Suprapubic skin (tissue), 4 donors: Measurements from ENCODE around the gene LHPP. TPM values are rescaled to one million over a fixed set of nuclear protein-coding genes. Genes with fewer than 3 reads are reported as not detected.

Source experiments
- DNase-seq, 2 donors: peaks; one replicate each; pipeline ENCODE4 v3.0.0-alpha.2; 2019; ENCODE audit warnings: low spot score in 2 of 2
- H3K27ac ChIP-seq: fragments of 200-600 bp; sonication (generic); one replicate; pipeline ENCODE4 v1.5.1; 2019
- H3K27me3 ChIP-seq: fragments of 200-600 bp; sonication (generic); one replicate; pipeline ENCODE4 v1.5.1; 2019
- H3K36me3 ChIP-seq: fragments of 200-600 bp; sonication (generic); one replicate; pipeline ENCODE4 v1.5.1; 2019
- H3K4me1 ChIP-seq: fragments of 200-600 bp; sonication (generic); one replicate; pipeline ENCODE4 v1.5.1; 2019
- H3K4me3 ChIP-seq: fragments of 200-600 bp; sonication (generic); one replicate; pipeline ENCODE4 v1.5.1; 2019; ENCODE audit warnings: mild to moderate bottlenecking
- H3K9me3 ChIP-seq: fragments of 200-600 bp; sonication (generic); one replicate; pipeline ENCODE4 v1.5.1; 2019
- EP300 ChIP-seq: sonication (generic); formaldehyde crosslinking; IDR thresholded peaks from one replicate; pipeline ENCODE4 v1.6.1; 2017; ENCODE audit warnings: antibody characterized with exemption
- POLR2A ChIP-seq, 2 donors: fragments of 450-650 bp; IDR thresholded peaks; one replicate each; pipeline ENCODE4 v1.6.1; 2017; ENCODE audit warnings: antibody characterized with exemption in 2 of 2, mild to moderate bottlenecking in 2 of 2, moderate library complexity in 2 of 2
- POLR2AphosphoS5 ChIP-seq, 3 donors: sonication (generic); formaldehyde crosslinking; IDR thresholded peaks; one replicate each; pipeline ENCODE4 v1.6.1; 2017; ENCODE audit warnings: antibody characterized with exemption in 3 of 3
- WGBS: methylation state at CpG from one replicate; pipeline ENCODE4 v1.1.5; 2018; 5-methylcytosine and 5-hydroxymethylcytosine counted together
- total RNA-seq, 4 donors: library from RNA; depleted of rRNA; stranded (reverse); fragments of >200 nt; gene quantifications; one replicate each; pipeline ENCODE4 v1.1.0, GENCODE V29; 2016
- TF ChIP-seq, protein P1 (sequence below), 2 donors: fragments of 200-600 bp in 1 of 2; fragments of 450-650 bp in 1 of 2; sonication (generic) in 1 of 2; IDR thresholded peaks; one replicate each; pipeline ENCODE4 v1.5.1; 2016 to 2019; ENCODE audit warnings: antibody characterized with exemption in 2 of 2, mild to moderate bottlenecking in 1 of 2, moderate library complexity in 1 of 2

Gene LHPP
- total RNA-seq, 4 donors from 2014 or later = 14.4 to 22.6 (median 15.3) TPM

DNA sequence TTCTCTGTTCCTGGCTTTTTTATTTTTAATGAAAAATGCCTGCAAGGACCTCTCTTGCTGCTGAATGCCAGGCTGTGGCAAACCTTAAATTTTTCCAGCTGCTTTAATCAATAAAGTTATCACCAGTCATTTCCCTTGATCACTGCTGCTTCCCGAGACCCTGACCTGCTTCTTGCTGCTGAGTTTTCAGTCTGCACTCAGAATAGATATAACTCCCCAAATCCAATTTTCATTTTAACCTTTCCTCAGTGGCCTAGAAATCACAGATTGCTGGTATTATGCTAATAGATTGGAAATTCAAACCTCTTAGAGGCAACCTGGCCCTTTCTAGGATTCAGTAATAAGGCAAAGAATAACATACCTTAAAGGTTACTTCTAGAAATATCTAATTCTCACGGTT is 43.7 kb downstream of the LHPP start:
- H3K27ac ChIP-seq = no peak overlapping the region
- DNase-seq = no peak
- TF ChIP-seq POLR2AphosphoS5 (IDR thresholded peaks at IDR 0.05) = no peak
- TF ChIP-seq, protein P1, sequence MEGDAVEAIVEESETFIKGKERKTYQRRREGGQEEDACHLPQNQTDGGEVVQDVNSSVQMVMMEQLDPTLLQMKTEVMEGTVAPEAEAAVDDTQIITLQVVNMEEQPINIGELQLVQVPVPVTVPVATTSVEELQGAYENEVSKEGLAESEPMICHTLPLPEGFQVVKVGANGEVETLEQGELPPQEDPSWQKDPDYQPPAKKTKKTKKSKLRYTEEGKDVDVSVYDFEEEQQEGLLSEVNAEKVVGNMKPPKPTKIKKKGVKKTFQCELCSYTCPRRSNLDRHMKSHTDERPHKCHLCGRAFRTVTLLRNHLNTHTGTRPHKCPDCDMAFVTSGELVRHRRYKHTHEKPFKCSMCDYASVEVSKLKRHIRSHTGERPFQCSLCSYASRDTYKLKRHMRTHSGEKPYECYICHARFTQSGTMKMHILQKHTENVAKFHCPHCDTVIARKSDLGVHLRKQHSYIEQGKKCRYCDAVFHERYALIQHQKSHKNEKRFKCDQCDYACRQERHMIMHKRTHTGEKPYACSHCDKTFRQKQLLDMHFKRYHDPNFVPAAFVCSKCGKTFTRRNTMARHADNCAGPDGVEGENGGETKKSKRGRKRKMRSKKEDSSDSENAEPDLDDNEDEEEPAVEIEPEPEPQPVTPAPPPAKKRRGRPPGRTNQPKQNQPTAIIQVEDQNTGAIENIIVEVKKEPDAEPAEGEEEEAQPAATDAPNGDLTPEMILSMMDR (IDR thresholded peaks at IDR 0.05) = no peak

DNA sequence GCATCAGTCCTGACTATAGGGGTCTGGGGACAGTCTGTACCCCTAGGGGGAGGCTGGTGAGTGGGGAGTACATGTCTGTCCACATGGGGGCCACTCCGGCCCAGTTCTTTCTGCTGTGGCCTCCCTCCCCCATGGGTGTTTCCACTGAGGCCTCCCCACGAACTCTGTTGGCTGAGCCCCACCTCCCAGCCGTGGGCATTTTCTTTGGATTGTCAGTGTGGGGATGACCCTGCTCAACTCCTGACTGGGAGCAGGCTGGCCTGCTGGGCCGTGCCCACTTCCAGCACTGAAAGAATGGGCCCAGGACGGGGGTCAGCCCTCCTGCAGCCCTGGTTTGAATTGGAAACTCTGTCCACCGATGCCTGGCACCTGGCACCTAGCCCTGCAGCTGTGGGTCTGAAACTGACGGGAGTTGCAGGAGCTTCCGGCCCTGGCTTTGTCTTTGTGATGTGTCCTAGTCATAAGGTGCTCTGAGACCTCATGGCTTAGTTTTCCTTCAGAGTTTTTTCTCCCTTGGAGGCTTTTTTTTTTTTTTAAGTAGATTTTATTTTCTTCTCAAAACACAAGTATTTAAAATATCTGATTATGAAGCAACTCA is 46.5 kb downstream of the LHPP start:
- Histone ChIP-seq H3K4me3 (no peak overlapping the region), H3K27me3 (no peaks in the 10 kb centered on the region), H3K27ac (no peak overlapping the region), H3K36me3 (no peaks in the 10 kb centered on the region), H3K4me1 (peaks cover 3% of the 10 kb centered on the region), H3K9me3 (no peaks in the 10 kb centered on the region)
- TF ChIP-seq POLR2A (IDR thresholded peaks at IDR 0.05) (no peak), POLR2AphosphoS5 (IDR thresholded peaks at IDR 0.05) (no peak)
- TF ChIP-seq, protein P1 (IDR thresholded peaks at IDR 0.05) = no peak
- no peak for DNase-seq
- 85% methylated on average over 8 of the region's 8 CpGs for WGBS

More for the DNA sequence above, 43.7 kb downstream of the LHPP start:
- Histone ChIP-seq H3K36me3 (peaks cover 6% of the 10 kb centered on the region), H3K4me3 (no peak overlapping the region), H3K4me1 (peaks cover 3% of the 10 kb centered on the region), H3K27me3 (no peaks in the 10 kb centered on the region), H3K9me3 (no peaks in the 10 kb centered on the region)
- WGBS = 59% methylated on average over 2 of the region's 2 CpGs

DNA sequence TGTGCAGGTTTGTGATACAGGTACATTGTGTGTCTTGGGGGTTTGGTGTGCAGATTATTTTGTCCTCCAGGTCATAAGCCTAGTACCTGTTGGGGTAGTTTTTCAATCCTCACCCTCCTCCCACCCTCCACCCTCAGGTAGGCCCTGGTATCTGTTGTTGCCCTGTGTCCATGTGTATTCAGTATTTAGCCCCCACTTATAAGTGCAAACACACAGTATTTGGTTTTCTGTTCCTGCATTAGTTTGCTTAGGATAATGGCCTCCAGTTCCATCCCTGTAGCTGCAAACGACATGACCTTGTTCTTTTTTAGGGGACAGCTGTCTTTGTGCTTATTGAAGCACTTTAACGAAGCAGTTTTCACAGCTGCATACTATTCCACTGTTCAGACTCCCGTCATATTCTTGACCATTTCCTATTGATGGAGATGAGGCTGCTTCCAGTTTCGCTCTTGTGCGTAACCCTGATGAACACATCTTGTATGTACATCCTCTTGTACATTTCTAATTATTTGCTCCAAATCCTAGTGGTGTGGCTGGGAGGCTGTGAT is 47.4 kb downstream of the LHPP start:
- no peak for DNase-seq
- Histone ChIP-seq H3K4me1 (peaks cover 3% of the 10 kb centered on the region), H3K9me3 (no peaks in the 10 kb centered on the region), H3K4me3 (no peak overlapping the region), H3K27me3 (no peaks in the 10 kb centered on the region), H3K36me3 (no peaks in the 10 kb centered on the region), H3K27ac (no peak overlapping the region)
- WGBS = 92% methylated on average over 5 of the region's 5 CpGs
- TF ChIP-seq, protein P1 (IDR thresholded peaks at IDR 0.05) = no peak
- TF ChIP-seq EP300 (no peak), POLR2AphosphoS5 (IDR thresholded peaks at IDR 0.05) (no peak), POLR2A (IDR thresholded peaks at IDR 0.05) (no peak)

DNA sequence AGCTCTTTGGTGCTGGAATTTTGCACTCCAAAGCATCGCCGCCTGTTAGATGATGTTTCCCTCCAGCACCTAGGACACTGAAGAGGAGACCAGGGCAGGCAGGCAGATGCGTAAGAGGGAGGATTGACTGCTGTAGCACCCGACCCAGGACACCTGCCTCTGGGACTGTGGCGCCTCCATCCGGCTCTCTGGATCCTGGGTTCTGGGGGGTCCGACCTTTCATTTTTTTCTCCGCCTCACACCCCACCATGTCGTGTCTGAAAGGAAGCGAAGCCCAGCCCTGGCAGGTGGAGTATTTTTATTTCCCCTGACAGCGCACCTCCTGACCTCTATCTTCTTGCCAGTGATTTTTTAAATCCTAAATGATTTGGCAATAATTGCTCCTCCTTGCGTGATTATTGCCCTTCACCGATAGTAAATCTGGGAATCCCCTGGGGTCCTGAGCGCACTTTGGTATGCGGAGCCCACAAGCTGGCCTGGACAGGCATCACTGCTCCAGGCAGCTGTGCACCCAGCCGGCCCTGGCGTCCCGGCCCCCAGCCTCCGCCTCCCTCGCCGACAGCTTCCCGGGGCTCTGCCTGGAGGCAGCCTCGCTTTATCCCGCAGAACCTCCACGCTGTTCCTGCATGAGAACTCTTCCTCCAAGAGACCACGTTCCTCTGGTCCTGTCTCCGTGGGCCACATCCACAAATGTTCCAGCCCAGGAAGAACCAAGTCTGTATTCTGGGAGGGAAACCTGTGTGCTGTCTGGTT is 48.4 kb downstream of the LHPP start:
- H3K4me3 ChIP-seq = peak overlapping the region; percentile 40
- no peak for TF ChIP-seq POLR2A (IDR thresholded peaks at IDR 0.05)
- TF ChIP-seq POLR2AphosphoS5 (IDR thresholded peaks at IDR 0.05) = no peak
- TF ChIP-seq, protein P1 (IDR thresholded peaks at IDR 0.05) = no peak
- TF ChIP-seq EP300 = no peak
- H3K36me3 ChIP-seq = no peaks in the 10 kb centered on the region
- DNase-seq = no peak
- H3K9me3 ChIP-seq = no peaks in the 10 kb centered on the region
- H3K27ac ChIP-seq = no peak overlapping the region
- H3K4me1 ChIP-seq = peaks cover 3% of the 10 kb centered on the region
- 49% methylated on average over 14 of the region's 27 CpGs for WGBS
- H3K27me3 ChIP-seq = no peaks in the 10 kb centered on the region

DNA sequence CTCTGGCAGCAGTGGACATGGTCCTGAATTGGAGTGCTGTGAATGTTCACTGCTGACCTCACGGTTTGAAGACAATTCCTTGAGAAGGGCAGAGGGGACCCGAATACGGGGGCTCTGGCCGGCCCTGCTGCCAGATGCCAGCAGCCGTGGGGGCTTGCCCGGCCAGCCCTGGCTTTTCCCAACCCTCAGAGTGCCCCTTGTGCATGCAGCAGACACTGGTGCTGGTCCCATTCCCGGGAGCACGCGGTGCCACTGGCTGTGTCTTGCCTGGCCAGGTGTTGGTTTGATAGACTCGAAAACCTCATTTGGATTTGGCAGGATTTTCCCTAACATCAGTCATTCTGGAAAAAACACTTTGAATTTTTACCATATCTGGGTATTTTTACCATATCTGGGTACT is 49.1 kb downstream of the LHPP start:
- no peak overlapping the region for H3K27ac ChIP-seq
- peak overlapping the region; percentile 40 for H3K4me3 ChIP-seq
- H3K27me3 ChIP-seq = no peaks in the 10 kb centered on the region
- H3K36me3 ChIP-seq = no peaks in the 10 kb centered on the region
- WGBS = 93% methylated on average over 10 of the region's 10 CpGs
- no peaks in the 10 kb centered on the region for H3K9me3 ChIP-seq
- TF ChIP-seq POLR2A (IDR thresholded peaks at IDR 0.05) (no peak), POLR2AphosphoS5 (IDR thresholded peaks at IDR 0.05) (no peak), EP300 (no peak)
- TF ChIP-seq, protein P1 (IDR thresholded peaks at IDR 0.05) = no peak
- no peak for DNase-seq
- H3K4me1 ChIP-seq = peaks cover 3% of the 10 kb centered on the region
